H9 (cell line): ENCODE results near the gene PHLDA3. TPM values are rescaled to one million over a fixed set of nuclear protein-coding genes. Genes with fewer than 3 reads are reported as not detected.
A peak's percentile ranks its signal among the peaks of the same experiment; 100 is the strongest.

Source experiments
- DNase-seq: peaks from one replicate; pipeline ENCODE4 v3.0.0-alpha.2; 2017
- H2AFZ ChIP-seq: one replicate; pipeline ENCODE4 v1.6.1; 2013; ENCODE audit warnings: mild to moderate bottlenecking, low read length, control low read depth, moderate library complexity
- H2AK5ac ChIP-seq: 2 replicates; pipeline ENCODE4 v1.6.1; 2013; ENCODE audit warnings: low read length, control low read depth, mixed read lengths; ENCODE audit not compliant: insufficient read length
- H2BK120ac ChIP-seq: one replicate; pipeline ENCODE4 v1.6.1; 2013; ENCODE audit warnings: low read depth, mild to moderate bottlenecking, low read length, control low read depth, inconsistent platforms; ENCODE audit not compliant: poor library complexity, severe bottlenecking
- H2BK12ac ChIP-seq: 2 replicates; pipeline ENCODE4 v1.6.1; 2013; ENCODE audit warnings: low read length, control low read depth, mixed read lengths, low read depth; ENCODE audit not compliant: insufficient read length
- H2BK15ac ChIP-seq: 2 replicates; pipeline ENCODE4 v1.6.1; 2013; ENCODE audit warnings: low read depth, low read length, control low read depth
- H2BK20ac ChIP-seq: one replicate; pipeline ENCODE4 v1.6.1; 2013; ENCODE audit warnings: low read depth, mild to moderate bottlenecking, low read length, control low read depth, inconsistent platforms; ENCODE audit not compliant: poor library complexity, severe bottlenecking
- H2BK5ac ChIP-seq: 2 replicates; pipeline ENCODE4 v1.6.1; 2013; ENCODE audit warnings: low read length, control low read depth, mixed read lengths; ENCODE audit not compliant: insufficient read length
- H3K14ac ChIP-seq: 2 replicates; pipeline ENCODE4 v1.6.1; 2013; ENCODE audit warnings: low read length, control low read depth; ENCODE audit not compliant: insufficient read depth
- H3K18ac ChIP-seq: 2 replicates; pipeline ENCODE4 v1.6.1; 2013; ENCODE audit warnings: low read depth, mild to moderate bottlenecking, mixed read lengths, low read length, control low read depth; ENCODE audit not compliant: insufficient read length
- H3K23ac ChIP-seq: 2 replicates; pipeline ENCODE4 v1.6.1; 2013; ENCODE audit warnings: low read length, control low read depth, mixed read lengths, low read depth; ENCODE audit not compliant: insufficient read length
- H3K23me2 ChIP-seq: 2 replicates; pipeline ENCODE4 v1.6.1; 2013; ENCODE audit warnings: low read depth, mild to moderate bottlenecking, mixed read lengths, low read length, control low read depth; ENCODE audit not compliant: insufficient read length, poor library complexity, severe bottlenecking
- H3K27ac ChIP-seq: 2 replicates; pipeline ENCODE4 v1.5.1; 2013; ENCODE audit warnings: low read length, control low read depth, mixed read lengths, low read depth; ENCODE audit not compliant: insufficient read length
- H3K27me3 ChIP-seq: 2 replicates; pipeline ENCODE4 v1.6.1; 2013; ENCODE audit warnings: low read length, control low read depth, inconsistent platforms; ENCODE audit not compliant: insufficient read depth
- H3K4ac ChIP-seq: 2 replicates; pipeline ENCODE4 v1.6.1; 2013; ENCODE audit warnings: low read depth, mild to moderate bottlenecking, control low read depth, inconsistent platforms, low read length, moderate library complexity
- H3K4me1 ChIP-seq: 2 replicates; pipeline ENCODE4 v1.6.1; 2013; ENCODE audit warnings: low read length, control low read depth, inconsistent platforms; ENCODE audit not compliant: insufficient read depth
- H3K4me2 ChIP-seq: 2 replicates; pipeline ENCODE4 v1.6.1; 2013; ENCODE audit warnings: low read length, control low read depth, mixed read lengths; ENCODE audit not compliant: insufficient read length, insufficient read depth
- H3K56ac ChIP-seq: 2 replicates; pipeline ENCODE4 v1.6.1; 2013; ENCODE audit warnings: low read depth, mild to moderate bottlenecking, mixed read lengths, low read length, control low read depth; ENCODE audit not compliant: insufficient read length
- H3K79me1 ChIP-seq: 2 replicates; pipeline ENCODE4 v1.6.1; 2013; ENCODE audit warnings: low read depth, mild to moderate bottlenecking, moderate library complexity, low read length, control low read depth, inconsistent platforms; ENCODE audit not compliant: insufficient read depth, poor library complexity, severe bottlenecking
- H3K79me2 ChIP-seq: 2 replicates; pipeline ENCODE4 v1.6.1; 2013; ENCODE audit warnings: low read length, control low read depth, inconsistent platforms; ENCODE audit not compliant: insufficient read depth
- H3K9ac ChIP-seq: 2 replicates; pipeline ENCODE4 v1.6.1; 2013; ENCODE audit warnings: low read length, control low read depth, mixed read lengths; ENCODE audit not compliant: insufficient read length; ENCODE audit errors: extremely low read depth
- H3K9me3 ChIP-seq: one replicate; pipeline ENCODE4 v1.6.1; 2013; ENCODE audit warnings: low read depth, low read length, inconsistent platforms; ENCODE audit not compliant: control insufficient read depth
- H3T11ph ChIP-seq: one replicate; pipeline ENCODE4 v1.6.1; 2013; ENCODE audit warnings: mild to moderate bottlenecking, low read length, control low read depth, inconsistent platforms
- H4K20me1 ChIP-seq: one replicate; pipeline ENCODE4 v1.6.1; 2013; ENCODE audit not compliant: control insufficient read depth, insufficient read length, insufficient read depth
- H4K5ac ChIP-seq: 2 replicates; pipeline ENCODE4 v1.6.1; 2013; ENCODE audit warnings: low read depth, mild to moderate bottlenecking, mixed read lengths, low read length, control low read depth; ENCODE audit not compliant: insufficient read length
- H4K8ac ChIP-seq: replicated peaks from 2 replicates; pipeline ENCODE4 v1.6.1; 2013; ENCODE audit warnings: low read length, control low read depth, mixed read lengths, low read depth; ENCODE audit not compliant: insufficient read length
- H4K91ac ChIP-seq: 2 replicates; pipeline ENCODE4 v1.6.1; 2013; ENCODE audit warnings: low read depth, mild to moderate bottlenecking, moderate library complexity, mixed read lengths, low read length, control low read depth; ENCODE audit not compliant: insufficient read length
- H3K27ac Mint-ChIP-seq, 3 experiments: 2 replicates in 2 of 3; 3 replicates in 1 of 3; pipeline ENCODE4 v1.8.0; 2020 to 2021; ENCODE audit warnings: mixed read lengths in 3 of 3, mild to moderate bottlenecking in 1 of 3, moderate library complexity in 1 of 3
- H3K27me3 Mint-ChIP-seq: 2 replicates; pipeline ENCODE4 v1.8.0; 2021; ENCODE audit warnings: low read depth, mild to moderate bottlenecking, moderate library complexity, mixed read lengths
- H3K36me3 Mint-ChIP-seq, 3 experiments: 2 replicates in 2 of 3; 3 replicates in 1 of 3; pipeline ENCODE4 v1.8.0; 2020 to 2021; ENCODE audit warnings: low read depth in 3 of 3, mixed read lengths in 3 of 3; ENCODE audit not compliant: insufficient read depth in 1 of 3
- H3K4me1 Mint-ChIP-seq, 2 experiments: 2 replicates each; pipeline ENCODE4 v1.8.0; 2020; ENCODE audit warnings: mixed read lengths in 2 of 2
- H3K4me3 Mint-ChIP-seq, 2 experiments: 2 replicates in 1 of 2; 3 replicates in 1 of 2; pipeline ENCODE4 v1.8.0; 2020 to 2021; ENCODE audit warnings: mild to moderate bottlenecking in 2 of 2, mixed read lengths in 2 of 2, moderate library complexity in 1 of 2
- H3K9me3 Mint-ChIP-seq, 2 experiments: 2 replicates in 1 of 2; 3 replicates in 1 of 2; pipeline ENCODE4 v1.8.0; 2020; ENCODE audit warnings: mild to moderate bottlenecking in 2 of 2, mixed read lengths in 2 of 2, moderate library complexity in 1 of 2
- CTCF ChIP-seq: fragments of 200-600 bp; sonication (generic); conservative IDR thresholded peaks from 3 replicates; pipeline ENCODE4 v1.8.0; 2021; ENCODE audit warnings: antibody characterized with exemption, mild to moderate bottlenecking
- WGBS: extraction: QIAGEN DNeasy Blood & Tissue Kit; methylation state at CpG from one replicate; pipeline ENCODE4 v1.1.7; 2013; ENCODE audit warnings: missing lambda C conversion rate, low lambda C conversion rate, mixed read lengths; ENCODE audit not compliant: insufficient read length; ENCODE audit errors: extremely low coverage; 5-methylcytosine and 5-hydroxymethylcytosine counted together
- total RNA-seq: library from RNA; stranded (reverse); gene quantifications from 2 replicates; pipeline ENCODE4 v1.2.1, GENCODE V29; 2021

The PHLDA3 gene
- total RNA-seq, 1 experiment from 2014 or later = 53.9 TPM

GRCh38 chr1:201481004-201481380 lies 12.0 kb upstream of the PHLDA3 start:
- no peak overlapping the region for H3K23ac ChIP-seq
- H3K27me3 Mint-ChIP-seq = peaks cover 15% of the 10 kb centered on the region
- H2BK5ac ChIP-seq = no peak overlapping the region
- no peak overlapping the region for H3K4ac ChIP-seq
- H3K9me3 Mint-ChIP-seq = no peaks in the 10 kb centered on the region; a peak in 2 of 5 replicates
- H2BK20ac ChIP-seq = no peak overlapping the region
- H3K4me2 ChIP-seq = peak overlapping the region; percentile 90
- H4K91ac ChIP-seq = no peak overlapping the region
- H4K20me1 ChIP-seq = no peaks in the 10 kb centered on the region
- H3K27me3 ChIP-seq = no peaks in the 10 kb centered on the region
- H3K9me3 ChIP-seq = no peaks in the 10 kb centered on the region
- H2BK120ac ChIP-seq = no peak overlapping the region
- no peak overlapping the region for H4K8ac ChIP-seq
- no peak overlapping the region for H3K27ac ChIP-seq
- H3K79me1 ChIP-seq = no peaks in the 10 kb centered on the region
- no peak overlapping the region for H3K56ac ChIP-seq
- H3K18ac ChIP-seq = peak overlapping the region; percentile 63
- H3K4me1 Mint-ChIP-seq = peaks cover 28 to 30% of the 10 kb centered on the region in 2 experiments
- H3T11ph ChIP-seq = no peak overlapping the region
- peak overlapping the region; percentile 17 for H3K9ac ChIP-seq
- H3K14ac ChIP-seq = peak overlapping the region; percentile 42; the same call in 1 of the 2 replicates
- no CpG with 5 or more reads among the region's 17 CpGs for WGBS
- no peak overlapping the region for H2AK5ac ChIP-seq
- H3K27ac Mint-ChIP-seq = peak overlapping the region in 2 of 3 experiments; percentile 52 to 75; a peak in 1 of 7 replicates
- H2BK15ac ChIP-seq = no peak overlapping the region
- peak overlapping the region; percentile 68 to 83 for H3K4me3 Mint-ChIP-seq
- H4K5ac ChIP-seq = no peak overlapping the region
- DNase-seq = peak; percentile 70
- H2AFZ ChIP-seq = no peak overlapping the region
- TF ChIP-seq CTCF = no peak
- no peak overlapping the region for H2BK12ac ChIP-seq
- H3K23me2 ChIP-seq = peaks cover 16% of the 10 kb centered on the region
- peaks cover 2% of the 10 kb centered on the region; the same call in 1 of the 2 replicates for H3K4me1 ChIP-seq
- H3K79me2 ChIP-seq = no peaks in the 10 kb centered on the region
- no peaks in the 10 kb centered on the region for H3K36me3 Mint-ChIP-seq
